ENCODE results near the gene SYT9. TPM values are rescaled to one million over a fixed set of nuclear protein-coding genes. Genes with fewer than 3 reads are reported as not detected.
"Not testable (repeated sequence)": the region's sequence is repeated elsewhere in the genome, so short reads cannot be mapped to it uniquely, and the experiment has no call there.

The SYT9 gene
- total RNA-seq, 2 donors from 2014 or later = 0.10 TPM; not detected in 1

- no peak for DNase-seq (ENCODE audit: low spot score)
Observed at GRCh38 chr11:7514099-7514591, 262.4 kb downstream of the SYT9 start.

GRCh38 chr11:7515447-7515886 lies 263.8 kb downstream of the SYT9 start:
- intact Hi-C loops (cut with DNase I) = loop anchor here in 1 of 2 donors (10.0 kb wide), 1 partner anchor 59 kb away; no protein-coding TSS in a partner anchor
- no peak for DNase-seq (ENCODE audit: low spot score)

More at GRCh38 chr11:7514099-7514591, 262.4 kb downstream of the SYT9 start:
- intact Hi-C loops (cut with DNase I) = loop anchor here in 1 of 2 donors (10.0 kb wide), 1 partner anchor 61 kb away; no protein-coding TSS in a partner anchor

- intact Hi-C loops (cut with DNase I) = loop anchor here in 1 of 2 donors (10.0 kb wide), 1 partner anchor 58 kb away; no protein-coding TSS in a partner anchor
- DNase-seq (ENCODE audit: low spot score) = no peak
Observed at GRCh38 chr11:7516475-7516874, 264.8 kb downstream of the SYT9 start.

GRCh38 chr11:7517743-7518142 lies 266.0 kb downstream of the SYT9 start:
- intact Hi-C loops (cut with DNase I) = loop anchor here in 1 of 2 donors (10.0 kb wide), 1 partner anchor 57 kb away; no protein-coding TSS in a partner anchor

More at GRCh38 chr11:7517743-7518142, 266.0 kb downstream of the SYT9 start:
- DNase-seq (ENCODE audit: low spot score) = not testable (repeated sequence)

Small RNA genes lying within 50 kb of the gene (microRNA-seq; reads per million reads assigned to microRNA genes)
- 0 reads per million in 2 donors for gene MIR302E (ENCODE audit: borderline microRNAs expressed in 2 of 2)

Other genes starting within 250 kb of the SYT9 start
- gene ZNF214, start 231.6 kb upstream of the SYT9 start, total RNA-seq = 1 to 10 TPM; 1.0 to 1.8 TPM
- gene NLRP14, start 231.4 kb upstream of the SYT9 start, total RNA-seq = not detected
- gene RBMXL2, start 162.9 kb upstream of the SYT9 start, total RNA-seq = not detected
- gene OLFML1, start 233.6 kb downstream of the SYT9 start, total RNA-seq = 10 to 100 TPM; 13.2 to 35.0 TPM

All from posterior vena cava (tissue), 2 donors.